Activated naive CD4-positive, alpha-beta T cell treated with Interleukin-2 at 50 U/mL for 16 hours (primary cell): ENCODE measurements around the gene SLCO3A1.

Experiments
- DNase-seq: peaks from one replicate; pipeline ENCODE4 v3.0.0-alpha.2; 2020

The SLCO3A1 gene

GRCh38 chr15:92143765-92144164, 290.3 kb downstream of the SLCO3A1 start:
- DNase-seq = no peak

GRCh38 chr15:92146511-92147150, 293.1 kb downstream of the SLCO3A1 start:
- DNase-seq = no peak

- DNase-seq = no peak
Observed at GRCh38 chr15:92149029-92149428, 295.5 kb downstream of the SLCO3A1 start.

GRCh38 chr15:92149465-92149864, 296.0 kb downstream of the SLCO3A1 start:
- DNase-seq = no peak

- no peak for DNase-seq
Observed at GRCh38 chr15:92151168-92151567, 297.7 kb downstream of the SLCO3A1 start.

GRCh38 chr15:92151741-92152140, 298.2 kb downstream of the SLCO3A1 start:
- no peak for DNase-seq

- no peak for DNase-seq
Observed at GRCh38 chr15:92152983-92153382, 299.5 kb downstream of the SLCO3A1 start.

GRCh38 chr15:92153620-92154019, 300.1 kb downstream of the SLCO3A1 start:
- no peak for DNase-seq

- no peak for DNase-seq
Observed at GRCh38 chr15:92155934-92156333, 302.4 kb downstream of the SLCO3A1 start.

- no peak for DNase-seq
Observed at GRCh38 chr15:92157666-92158298, 304.3 kb downstream of the SLCO3A1 start.

- DNase-seq = peak; percentile 43
Observed at GRCh38 chr15:92158426-92158825, 304.9 kb downstream of the SLCO3A1 start.

- no peak for DNase-seq
Observed at GRCh38 chr15:92159481-92159880, 306.0 kb downstream of the SLCO3A1 start.

- DNase-seq = no peak
Observed at GRCh38 chr15:92159906-92160841, 306.7 kb downstream of the SLCO3A1 start.

GRCh38 chr15:92161039-92161670, 307.6 kb downstream of the SLCO3A1 start:
- DNase-seq = no peak

- DNase-seq = no peak
Observed at GRCh38 chr15:92162657-92163056, 309.1 kb downstream of the SLCO3A1 start.

- no peak for DNase-seq
Observed at GRCh38 chr15:92163641-92164040, 310.1 kb downstream of the SLCO3A1 start.

GRCh38 chr15:92164327-92165000, 311.0 kb downstream of the SLCO3A1 start:
- DNase-seq = no peak

- no peak for DNase-seq
Observed at GRCh38 chr15:92165001-92165346, 311.5 kb downstream of the SLCO3A1 start.

- no peak for DNase-seq
Observed at GRCh38 chr15:92166029-92166428, 312.5 kb downstream of the SLCO3A1 start.

GRCh38 chr15:92166751-92167405, 313.4 kb downstream of the SLCO3A1 start:
- no peak for DNase-seq

GRCh38 chr15:92167451-92167850, 313.9 kb downstream of the SLCO3A1 start:
- no peak for DNase-seq

GRCh38 chr15:92168066-92168683, 314.7 kb downstream of the SLCO3A1 start:
- DNase-seq = no peak
